Measurements from ENCODE around the gene CLBA1.

The CLBA1 gene

GRCh38 chr14:105007593-105008264, 22.1 kb downstream of the CLBA1 start:
- no peak for DNase-seq

- DNase-seq, result no peak
These were observed 24.5 kb downstream of the CLBA1 start for GRCh38 chr14:105010106-105010505.

- no peak for DNase-seq
These were observed 25.3 kb downstream of the CLBA1 start for GRCh38 chr14:105010891-105011291.

GRCh38 chr14:105011312-105011990, 25.9 kb downstream of the CLBA1 start:
- no peak for DNase-seq

GRCh38 chr14:105012171-105012985, 26.8 kb downstream of the CLBA1 start:
- no peak for DNase-seq

- no peak for DNase-seq
These were observed 27.7 kb downstream of the CLBA1 start for GRCh38 chr14:105013150-105013785.

- no peak for DNase-seq
These were observed 28.4 kb downstream of the CLBA1 start for GRCh38 chr14:105014032-105014431.

- DNase-seq, result no peak
These were observed 29.0 kb downstream of the CLBA1 start for GRCh38 chr14:105014631-105015030.

GRCh38 chr14:105015242-105015641, 29.7 kb downstream of the CLBA1 start:
- DNase-seq, result peak; percentile 37

GRCh38 chr14:105015905-105016304, 30.3 kb downstream of the CLBA1 start:
- no peak for DNase-seq

GRCh38 chr14:105018414-105018813, 32.8 kb downstream of the CLBA1 start:
- no peak for DNase-seq

- peak; percentile 73 for DNase-seq
These were observed 34.5 kb downstream of the CLBA1 start for GRCh38 chr14:105019861-105020814.

- DNase-seq, result peak; percentile 98
These were observed 35.4 kb downstream of the CLBA1 start, which contains the start of gene CDCA4 for GRCh38 chr14:105020815-105021655. Gene CDCA4, minus strand, starts transcription at chr14:105021083. Its CDS starts 9,154 bp downstream, at chr14:105011929.

- no peak for DNase-seq
These were observed 36.2 kb downstream of the CLBA1 start for GRCh38 chr14:105021656-105022275.

GRCh38 chr14:105022276-105022670, 36.7 kb downstream of the CLBA1 start:
- DNase-seq, result no peak

- DNase-seq, result no peak
These were observed 37.6 kb downstream of the CLBA1 start for GRCh38 chr14:105023144-105023543.

- no peak for DNase-seq
These were observed 38.3 kb downstream of the CLBA1 start for GRCh38 chr14:105023791-105024480.

GRCh38 chr14:105025429-105025828, 39.8 kb downstream of the CLBA1 start:
- DNase-seq, result no peak

GRCh38 chr14:105026033-105026785, 40.6 kb downstream of the CLBA1 start:
- DNase-seq, result no peak
